Measurements from ENCODE around the gene DMD.

DMD gene

DNA sequence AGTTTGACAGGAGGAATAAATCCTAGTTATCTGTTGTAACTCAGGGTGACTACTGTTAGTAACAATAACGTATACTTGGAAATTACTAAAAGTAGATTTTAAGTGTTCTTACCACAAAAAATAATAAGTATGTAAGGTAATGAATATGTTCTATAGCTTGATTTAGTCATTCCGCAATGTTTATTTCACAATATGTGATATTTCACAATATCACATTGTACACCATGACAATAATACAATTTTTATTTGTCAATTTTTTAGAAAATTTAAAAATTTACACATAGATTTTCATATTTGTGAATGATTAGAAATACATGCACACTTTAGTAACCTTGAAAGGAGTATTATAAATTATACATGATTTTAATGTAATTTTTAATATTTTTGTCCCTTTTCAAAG, 1326.8 kb downstream of the DMD start:
- FAIRE-seq, result no peak
- TF ChIP-seq POLR2AphosphoS5 (IDR thresholded peaks at IDR 0.05; ENCODE audit: low read depth, low read length) (no peak), POLR2A (IDR thresholded peaks at IDR 0.05; ENCODE audit: low read depth, low read length) (no peak), TAF1 (IDR thresholded peaks at IDR 0.05; ENCODE audit: borderline replicate concordance, low read depth, low read length) (no peak)

DNA sequence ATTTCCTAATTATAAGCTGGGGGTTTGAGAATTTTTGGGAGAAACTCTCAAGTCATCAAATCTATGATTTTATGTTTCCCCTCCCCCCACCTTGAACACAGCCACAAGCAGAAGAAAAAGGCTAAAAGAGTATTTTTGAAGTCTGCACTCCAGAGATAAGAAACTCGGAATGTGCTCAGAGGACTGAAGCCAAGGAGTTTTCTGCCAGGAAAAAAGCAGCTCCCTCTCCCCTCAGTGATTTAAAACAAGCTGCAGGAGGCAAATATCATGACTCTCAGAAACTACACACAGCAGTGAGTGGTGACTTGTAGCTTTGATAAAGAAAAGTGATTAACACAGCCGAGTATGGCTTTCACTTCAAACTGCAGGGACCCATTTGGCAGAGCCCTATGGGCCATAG, 1339.3 kb downstream of the DMD start:
- DNase-seq (ENCODE audit: insufficient read length), result no peak
- TF ChIP-seq POLR2A (IDR thresholded peaks at IDR 0.05; ENCODE audit: low read depth, low read length), result no peak
- TF ChIP-seq POLR2AphosphoS5 (IDR thresholded peaks at IDR 0.05; ENCODE audit: low read depth, low read length), result no peak
- TF ChIP-seq TAF1 (IDR thresholded peaks at IDR 0.05; ENCODE audit: borderline replicate concordance, low read depth, low read length), result no peak
- FAIRE-seq, result no peak

More for the DNA sequence above, 1326.8 kb downstream of the DMD start:
- DNase-seq (ENCODE audit: insufficient read length), result no peak

DNA sequence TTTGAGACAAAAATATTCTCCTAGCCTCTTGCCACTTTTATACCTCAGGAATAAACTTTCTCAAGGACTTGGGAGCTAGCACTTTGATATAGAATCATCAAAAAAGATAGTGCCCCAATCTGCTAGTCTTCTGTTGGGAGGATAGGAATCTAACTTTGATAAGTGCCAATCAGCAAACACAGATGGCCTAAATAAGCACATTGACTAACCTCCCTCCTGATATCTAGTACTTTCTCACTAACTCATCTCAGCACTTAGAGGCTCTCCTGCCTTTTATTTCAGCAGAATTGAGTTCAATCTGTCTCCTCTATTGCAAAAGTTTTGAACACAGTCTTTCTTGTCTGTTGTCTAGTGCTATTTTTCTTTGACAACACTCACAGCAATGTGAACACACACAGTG, 1341.1 kb downstream of the DMD start:
- no peak for TF ChIP-seq POLR2A (IDR thresholded peaks at IDR 0.05; ENCODE audit: low read depth, low read length)
- no peak for TF ChIP-seq POLR2AphosphoS5 (IDR thresholded peaks at IDR 0.05; ENCODE audit: low read depth, low read length)
- TF ChIP-seq TAF1 (IDR thresholded peaks at IDR 0.05; ENCODE audit: borderline replicate concordance, low read depth, low read length), result no peak
- FAIRE-seq (no peak), DNase-seq (ENCODE audit: insufficient read length) (no peak)

DNA sequence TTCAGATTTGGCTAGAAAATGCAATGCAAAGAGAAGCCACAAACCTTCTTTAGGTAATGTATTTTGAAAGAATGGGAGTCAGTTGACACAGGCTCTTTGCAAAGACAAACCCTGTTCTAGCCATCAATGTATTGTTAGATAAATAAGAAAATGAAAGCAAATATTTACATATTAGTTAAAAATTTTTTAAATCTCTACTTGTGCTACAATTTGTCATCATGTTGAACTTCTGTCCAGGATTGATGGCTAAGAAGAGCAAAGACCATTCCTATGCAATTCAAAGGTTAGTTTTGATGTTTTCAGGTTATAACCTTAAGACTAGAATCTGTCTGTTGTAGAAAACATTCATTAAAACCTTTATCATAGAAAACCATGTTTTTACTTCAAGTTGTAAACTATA, 1350.7 kb downstream of the DMD start:
- DNase-seq (ENCODE audit: insufficient read length) (no peak), FAIRE-seq (no peak)
- TF ChIP-seq POLR2AphosphoS5 (IDR thresholded peaks at IDR 0.05; ENCODE audit: low read depth, low read length) (no peak), POLR2A (IDR thresholded peaks at IDR 0.05; ENCODE audit: low read depth, low read length) (no peak), TAF1 (IDR thresholded peaks at IDR 0.05; ENCODE audit: borderline replicate concordance, low read depth, low read length) (no peak)

DNA sequence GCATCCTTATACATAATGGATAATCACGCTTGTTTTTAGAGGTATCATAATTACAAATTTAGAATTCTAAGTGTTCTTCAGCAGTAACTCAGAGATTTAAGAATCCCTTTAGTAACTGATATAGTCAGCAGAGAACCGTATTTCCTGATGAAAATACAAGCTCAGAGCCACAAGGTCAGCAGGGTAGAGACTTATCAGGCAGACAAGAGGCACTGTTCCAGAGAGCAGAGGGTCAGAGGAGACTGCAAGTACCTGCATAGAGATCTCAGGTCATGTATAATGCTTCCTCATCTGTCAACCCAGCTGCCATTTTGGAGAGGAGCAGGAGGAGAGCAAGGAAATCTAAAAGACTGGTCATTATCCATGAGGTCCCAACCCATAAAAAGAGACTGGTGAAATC, 1352.4 kb downstream of the DMD start:
- no peak for FAIRE-seq
- TF ChIP-seq POLR2A (IDR thresholded peaks at IDR 0.05; ENCODE audit: low read depth, low read length), result no peak
- TF ChIP-seq POLR2AphosphoS5 (IDR thresholded peaks at IDR 0.05; ENCODE audit: low read depth, low read length), result no peak
- no peak for DNase-seq (ENCODE audit: insufficient read length)

DNA sequence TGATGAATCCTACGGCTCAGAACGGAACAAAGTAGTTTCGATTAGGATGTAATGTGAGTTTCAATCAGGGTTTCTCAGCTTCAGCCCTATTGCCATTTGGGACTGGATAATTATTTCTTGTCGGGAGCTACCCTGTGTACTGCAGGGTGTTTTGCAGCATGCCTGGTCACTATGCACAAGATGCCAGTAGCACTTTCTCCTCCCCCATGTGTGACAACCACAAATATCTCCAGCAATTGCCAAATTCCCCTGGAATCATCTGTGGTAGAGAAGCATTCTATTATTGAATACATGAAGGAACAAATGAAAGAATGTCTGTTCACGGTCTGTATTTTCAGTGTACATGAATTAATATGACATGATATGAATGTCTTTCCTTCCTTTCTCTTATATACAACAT, 1356.6 kb downstream of the DMD start:
- FAIRE-seq (no peak), DNase-seq (ENCODE audit: insufficient read length) (no peak)
- TF ChIP-seq POLR2AphosphoS5 (IDR thresholded peaks at IDR 0.05; ENCODE audit: low read depth, low read length) (no peak), POLR2A (IDR thresholded peaks at IDR 0.05; ENCODE audit: low read depth, low read length) (no peak), TAF1 (IDR thresholded peaks at IDR 0.05; ENCODE audit: borderline replicate concordance, low read depth, low read length) (no peak)

DNA sequence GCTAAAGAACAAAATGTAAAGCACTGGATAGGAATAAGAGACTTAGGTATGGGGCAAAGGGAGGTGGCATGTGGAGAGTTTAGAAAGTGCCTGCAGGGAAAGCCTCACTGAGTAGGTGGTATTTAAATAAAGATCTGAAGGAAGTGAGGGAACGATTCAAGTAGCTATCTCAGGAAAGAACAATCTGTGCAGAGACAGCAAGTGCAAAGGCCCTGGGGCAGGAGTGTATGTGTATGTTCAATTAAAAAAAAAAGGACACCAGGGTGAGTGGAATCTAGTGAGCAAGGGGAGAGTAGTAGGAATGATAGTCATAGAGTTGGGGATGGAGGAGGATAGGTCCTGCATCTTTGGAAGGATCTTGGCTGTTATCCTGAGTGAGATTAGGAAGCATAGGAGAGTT, 1359.6 kb downstream of the DMD start:
- DNase-seq (ENCODE audit: insufficient read length) (no peak), FAIRE-seq (no peak)
- TF ChIP-seq POLR2A (IDR thresholded peaks at IDR 0.05; ENCODE audit: low read depth, low read length), result no peak
- TF ChIP-seq TAF1 (IDR thresholded peaks at IDR 0.05; ENCODE audit: borderline replicate concordance, low read depth, low read length), result no peak
- TF ChIP-seq POLR2AphosphoS5 (IDR thresholded peaks at IDR 0.05; ENCODE audit: low read depth, low read length), result no peak

DNA sequence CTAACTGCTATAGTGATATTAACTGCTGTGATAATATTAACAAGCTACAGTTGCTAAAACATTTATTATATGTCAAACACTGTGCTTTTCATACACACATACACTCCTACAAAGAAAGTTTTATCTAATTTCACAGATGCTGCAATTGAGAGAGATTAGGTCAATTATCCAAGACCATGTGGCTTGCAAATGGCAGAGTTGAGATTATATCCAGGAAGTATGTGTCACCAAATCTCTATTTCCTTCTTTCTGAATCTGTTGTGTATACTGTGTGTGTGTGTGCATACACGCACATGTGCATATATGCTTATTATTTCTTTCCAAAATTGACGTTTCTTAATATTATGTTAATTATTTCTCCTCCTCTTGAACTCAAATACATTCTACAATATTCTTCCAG, 1363.6 kb downstream of the DMD start:
- no peak for DNase-seq (ENCODE audit: insufficient read length)
- FAIRE-seq, result no peak
- TF ChIP-seq POLR2A (IDR thresholded peaks at IDR 0.05; ENCODE audit: low read depth, low read length) (no peak), POLR2AphosphoS5 (IDR thresholded peaks at IDR 0.05; ENCODE audit: low read depth, low read length) (no peak), TAF1 (IDR thresholded peaks at IDR 0.05; ENCODE audit: borderline replicate concordance, low read depth, low read length) (no peak)

DNA sequence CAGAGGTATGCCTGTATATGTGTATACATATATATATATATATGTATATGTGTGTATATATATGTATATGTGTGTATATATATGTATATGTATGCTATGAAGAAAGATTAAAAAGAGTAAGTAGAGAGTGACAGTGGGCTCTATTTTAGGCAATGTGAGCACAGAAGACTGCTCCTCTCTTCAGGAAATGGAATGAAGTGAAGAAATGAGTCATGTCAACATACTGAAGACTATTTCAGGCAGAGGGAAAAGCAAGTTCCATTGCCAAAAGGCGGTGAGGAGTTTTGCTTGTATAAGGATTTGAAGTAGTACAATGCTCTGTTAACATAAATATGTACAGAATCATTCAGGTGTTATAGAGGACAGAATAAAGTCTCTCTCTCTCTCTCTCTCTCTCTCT, 1366.3 kb downstream of the DMD start:
- no peak for FAIRE-seq

DNA sequence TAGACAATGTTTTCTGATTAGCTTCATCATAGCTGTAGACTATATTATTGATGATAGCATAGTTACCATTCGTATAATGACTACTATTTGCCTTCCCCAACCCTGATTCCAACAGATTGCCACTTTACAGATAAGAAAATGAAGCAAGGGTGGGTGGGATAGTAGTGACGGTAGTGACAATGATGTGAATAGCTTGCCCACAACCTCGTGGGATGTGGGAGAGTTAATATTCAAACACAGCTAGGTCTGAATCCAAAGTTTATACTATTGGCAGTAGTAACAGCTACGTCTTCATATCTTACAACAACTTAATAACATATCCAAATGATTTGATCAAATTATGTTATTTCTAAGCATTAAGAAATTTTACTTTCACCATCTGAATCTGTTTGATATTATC, 1372.7 kb downstream of the DMD start:
- no peak for FAIRE-seq
- no peak for DNase-seq (ENCODE audit: insufficient read length)
- TF ChIP-seq TAF1 (IDR thresholded peaks at IDR 0.05; ENCODE audit: borderline replicate concordance, low read depth, low read length) (no peak), POLR2AphosphoS5 (IDR thresholded peaks at IDR 0.05; ENCODE audit: low read depth, low read length) (no peak), POLR2A (IDR thresholded peaks at IDR 0.05; ENCODE audit: low read depth, low read length) (no peak)

More for the DNA sequence above, 1366.3 kb downstream of the DMD start:
- TF ChIP-seq POLR2A (IDR thresholded peaks at IDR 0.05; ENCODE audit: low read depth, low read length) (no peak), TAF1 (IDR thresholded peaks at IDR 0.05; ENCODE audit: borderline replicate concordance, low read depth, low read length) (no peak)
- DNase-seq (ENCODE audit: insufficient read length), result no peak

DNA sequence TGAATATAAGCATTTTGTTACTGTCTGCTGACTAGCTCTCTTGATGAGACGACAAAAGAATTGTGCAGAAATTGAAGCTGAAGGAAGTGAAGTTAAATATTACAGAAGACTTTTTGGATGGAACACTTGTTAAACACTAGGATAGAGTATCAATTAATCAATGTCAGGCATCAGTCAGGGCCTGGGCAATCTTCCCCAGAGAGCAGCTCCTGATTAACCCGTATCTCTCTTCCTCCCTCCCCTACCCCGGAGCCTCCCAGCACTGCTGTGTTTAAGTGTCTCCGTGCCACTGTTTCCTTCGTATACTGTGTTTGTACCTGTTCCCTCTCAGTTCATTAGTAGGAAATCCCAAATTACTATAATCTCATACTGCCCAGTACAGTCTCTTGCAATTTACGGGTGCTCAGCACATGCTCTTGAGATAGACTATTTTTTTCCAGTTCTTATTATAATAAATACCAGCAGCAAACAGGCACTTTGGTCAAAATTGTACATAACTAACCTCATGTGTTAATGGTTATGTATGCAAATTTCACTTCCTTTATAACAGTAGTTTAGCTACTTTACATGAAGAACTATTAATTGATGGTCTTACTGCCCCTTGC, 1373.8 kb downstream of the DMD start:
- DNase-seq (ENCODE audit: insufficient read length), result no peak
- TF ChIP-seq POLR2A (IDR thresholded peaks at IDR 0.05; ENCODE audit: low read depth, low read length) (no peak), POLR2AphosphoS5 (IDR thresholded peaks at IDR 0.05; ENCODE audit: low read depth, low read length) (no peak), TAF1 (IDR thresholded peaks at IDR 0.05; ENCODE audit: borderline replicate concordance, low read depth, low read length) (no peak)
- no peak for FAIRE-seq

DNA sequence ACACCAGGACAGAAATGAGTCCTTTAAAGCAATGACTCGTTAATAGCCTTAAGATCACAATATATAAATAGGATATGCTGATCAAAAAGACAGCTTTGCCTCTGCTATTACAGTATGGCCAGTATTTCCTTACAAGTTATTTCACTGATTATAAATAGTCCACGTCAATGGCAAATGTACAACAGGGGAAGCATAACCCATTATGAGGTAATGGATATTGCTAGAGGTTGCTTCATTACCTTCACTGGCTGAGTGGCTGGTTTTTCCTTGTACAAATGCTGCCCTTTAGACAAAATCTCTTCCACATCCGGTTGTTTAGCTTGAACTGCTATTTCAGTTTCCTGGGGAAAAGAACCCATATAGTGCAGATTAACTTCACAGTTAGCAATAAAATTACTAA, 1374.9 kb downstream of the DMD start:
- DNase-seq (ENCODE audit: insufficient read length) (no peak), FAIRE-seq (no peak)
- TF ChIP-seq POLR2A (IDR thresholded peaks at IDR 0.05; ENCODE audit: low read depth, low read length), result no peak

DNA sequence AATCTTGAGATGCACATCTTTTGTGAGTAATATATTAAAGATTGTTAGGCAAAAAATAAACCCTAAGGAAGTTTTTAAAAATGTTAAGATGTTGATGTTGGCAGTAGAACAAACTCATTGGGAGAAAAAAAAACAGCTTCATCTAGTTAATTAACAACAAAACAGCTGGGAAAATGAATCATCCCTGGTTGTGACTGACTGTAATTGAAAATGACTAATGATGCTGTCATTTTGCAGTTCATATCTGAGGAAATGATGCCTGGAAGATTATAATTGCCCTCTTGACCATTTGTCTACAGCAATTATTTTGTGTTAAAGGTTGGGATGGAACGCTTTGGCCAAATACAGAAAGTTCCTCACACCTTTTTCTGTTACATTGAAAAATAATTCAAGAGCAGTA, 1379.1 kb downstream of the DMD start:
- DNase-seq (ENCODE audit: insufficient read length) (no peak), FAIRE-seq (no peak)
- TF ChIP-seq POLR2A (IDR thresholded peaks at IDR 0.05; ENCODE audit: low read depth, low read length) (no peak), TAF1 (IDR thresholded peaks at IDR 0.05; ENCODE audit: borderline replicate concordance, low read depth, low read length) (no peak), POLR2AphosphoS5 (IDR thresholded peaks at IDR 0.05; ENCODE audit: low read depth, low read length) (no peak)
